ENCODE results near the gene UNC13A. TPM values are rescaled to one million over a fixed set of nuclear protein-coding genes. Genes with fewer than 3 reads are reported as not detected.

Gene UNC13A
- total RNA-seq, 3 donors from 2014 or later (not counting 1 experiment from before 2014, with no cell fraction given): not detected

DNA sequence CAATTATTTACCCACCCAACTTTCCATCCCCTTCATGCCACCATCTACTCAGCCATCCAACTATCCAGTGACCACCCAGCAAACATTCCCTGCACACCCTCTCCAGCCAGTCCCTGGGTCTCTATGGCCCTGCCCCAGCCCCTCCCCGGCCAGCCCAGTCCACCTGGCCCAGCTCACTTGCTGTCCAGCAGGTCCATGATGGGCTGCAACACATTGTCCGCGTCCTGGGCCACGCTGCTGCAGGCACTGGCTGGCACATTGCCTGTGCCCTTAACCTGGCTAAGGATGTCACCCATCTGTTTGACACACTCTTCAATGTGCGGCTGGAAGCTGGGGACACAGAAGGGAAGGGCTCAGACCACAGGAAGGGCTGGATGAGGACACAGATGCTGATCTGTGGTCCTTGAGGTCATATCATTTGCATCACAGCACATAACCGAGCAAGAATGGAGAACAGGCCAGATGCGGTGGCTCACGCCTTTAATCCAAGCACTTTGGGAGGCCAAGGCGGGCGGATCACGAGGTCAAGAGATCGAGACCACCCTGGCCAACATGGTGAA lies 61.6 kb downstream of the UNC13A start:
- Histone ChIP-seq H3K4me3 (ENCODE audit: low read length) (no peak overlapping the region), H3K36me3 (ENCODE audit: control insufficient read depth, insufficient read depth, low read length) (no peaks in the 10 kb centered on the region), H3K9me3 (ENCODE audit: control insufficient read depth, insufficient read depth, low read length) (no peaks in the 10 kb centered on the region), H3K27me3 (ENCODE audit: control insufficient read depth, insufficient read depth, low read length) (no peaks in the 10 kb centered on the region), H3K4me1 (ENCODE audit: control insufficient read depth, insufficient read depth, low read length) (peaks cover 5% of the 10 kb centered on the region), H3K27ac (ENCODE audit: low read length) (no peak overlapping the region)
- Mint-ChIP-seq H3K4me3 (no peak overlapping the region), H3K27me3 (ENCODE audit: low read depth in 2 of 2) (no peaks in the 10 kb centered on the region), H3K27ac (no peak overlapping the region), H3K36me3 (no peaks in the 10 kb centered on the region), H3K9me3 (no peaks in the 10 kb centered on the region), H3K4me1 (peaks cover 7 to 13% of the 10 kb centered on the region in 2 donors)
- intact Hi-C loops (cut with micrococcal nuclease): no loop called here
- TF ChIP-seq, protein P1, sequence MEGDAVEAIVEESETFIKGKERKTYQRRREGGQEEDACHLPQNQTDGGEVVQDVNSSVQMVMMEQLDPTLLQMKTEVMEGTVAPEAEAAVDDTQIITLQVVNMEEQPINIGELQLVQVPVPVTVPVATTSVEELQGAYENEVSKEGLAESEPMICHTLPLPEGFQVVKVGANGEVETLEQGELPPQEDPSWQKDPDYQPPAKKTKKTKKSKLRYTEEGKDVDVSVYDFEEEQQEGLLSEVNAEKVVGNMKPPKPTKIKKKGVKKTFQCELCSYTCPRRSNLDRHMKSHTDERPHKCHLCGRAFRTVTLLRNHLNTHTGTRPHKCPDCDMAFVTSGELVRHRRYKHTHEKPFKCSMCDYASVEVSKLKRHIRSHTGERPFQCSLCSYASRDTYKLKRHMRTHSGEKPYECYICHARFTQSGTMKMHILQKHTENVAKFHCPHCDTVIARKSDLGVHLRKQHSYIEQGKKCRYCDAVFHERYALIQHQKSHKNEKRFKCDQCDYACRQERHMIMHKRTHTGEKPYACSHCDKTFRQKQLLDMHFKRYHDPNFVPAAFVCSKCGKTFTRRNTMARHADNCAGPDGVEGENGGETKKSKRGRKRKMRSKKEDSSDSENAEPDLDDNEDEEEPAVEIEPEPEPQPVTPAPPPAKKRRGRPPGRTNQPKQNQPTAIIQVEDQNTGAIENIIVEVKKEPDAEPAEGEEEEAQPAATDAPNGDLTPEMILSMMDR (IDR thresholded peaks at IDR 0.05): no peak
- DNase-seq (no peak), ATAC-seq (no peak)
- 62% methylated on average over 12 of the region's 12 CpGs for WGBS (ENCODE audit: insufficient coverage)

DNA sequence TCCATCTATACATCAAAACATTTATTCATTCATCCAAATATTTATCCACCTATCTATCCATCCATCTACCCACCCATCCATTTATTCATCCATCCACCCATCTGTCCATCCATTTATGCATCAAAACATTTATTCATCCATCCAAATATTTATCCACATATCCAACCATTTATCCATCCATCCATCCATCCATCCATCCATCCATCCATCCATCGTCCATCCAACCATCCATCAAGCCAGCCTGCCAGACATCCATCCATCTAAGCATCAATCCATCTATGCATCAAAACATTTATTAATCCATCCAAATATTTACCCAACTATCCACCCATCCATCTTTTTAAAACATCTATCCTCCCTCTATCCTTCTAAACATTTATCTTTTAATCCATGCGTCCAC lies 62.2 kb downstream of the UNC13A start:
- intact Hi-C loops (cut with micrococcal nuclease): no loop called here
- no peaks in the 10 kb centered on the region for H3K27me3 ChIP-seq (ENCODE audit: control insufficient read depth, insufficient read depth, low read length)
- ATAC-seq (no peak), DNase-seq (no peak)
- H3K4me1 ChIP-seq (ENCODE audit: control insufficient read depth, insufficient read depth, low read length): peaks cover 5% of the 10 kb centered on the region
- TF ChIP-seq, protein P1 (IDR thresholded peaks at IDR 0.05): no peak
- H3K36me3 ChIP-seq (ENCODE audit: control insufficient read depth, insufficient read depth, low read length): no peaks in the 10 kb centered on the region
- Mint-ChIP-seq H3K36me3 (no peaks in the 10 kb centered on the region), H3K27ac (no peak overlapping the region), H3K9me3 (no peaks in the 10 kb centered on the region), H3K27me3 (ENCODE audit: low read depth in 2 of 2) (peaks cover 0 to 3% of the 10 kb centered on the region in 2 donors), H3K4me3 (no peak overlapping the region), H3K4me1 (peaks cover 7 to 14% of the 10 kb centered on the region in 2 donors)
- no peak overlapping the region for H3K27ac ChIP-seq (ENCODE audit: low read length)
- no peak overlapping the region for H3K4me3 ChIP-seq (ENCODE audit: low read length)
- no peaks in the 10 kb centered on the region for H3K9me3 ChIP-seq (ENCODE audit: control insufficient read depth, insufficient read depth, low read length)
- 83% methylated on average over 2 of the region's 2 CpGs for WGBS (ENCODE audit: insufficient coverage)

DNA sequence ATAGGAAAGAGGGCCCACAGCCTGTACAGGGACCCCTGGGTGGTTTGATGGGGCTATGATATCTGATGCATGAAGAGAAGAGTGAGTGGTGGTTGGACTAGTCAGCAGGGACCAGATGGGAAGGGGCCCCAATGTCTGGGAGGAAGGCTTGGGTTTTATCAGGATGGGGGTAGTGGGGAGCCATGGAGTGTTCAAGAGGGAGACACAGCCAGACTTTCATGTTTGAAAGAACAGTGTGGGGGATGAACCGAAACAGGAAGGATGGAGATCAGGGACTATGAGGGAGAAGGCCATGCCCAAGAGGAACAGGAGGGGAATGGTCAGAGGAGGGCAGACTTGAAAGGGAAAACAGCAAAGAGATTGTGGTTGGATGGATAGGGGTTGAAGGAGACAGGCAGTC lies 63.1 kb downstream of the UNC13A start:
- H3K4me3 ChIP-seq (ENCODE audit: low read length): no peak overlapping the region
- Mint-ChIP-seq H3K4me3 (no peak overlapping the region), H3K4me1 (peaks cover 7 to 14% of the 10 kb centered on the region in 2 donors), H3K9me3 (no peaks in the 10 kb centered on the region), H3K36me3 (no peaks in the 10 kb centered on the region), H3K27me3 (ENCODE audit: low read depth in 2 of 2) (peaks cover 0 to 4% of the 10 kb centered on the region in 2 donors), H3K27ac (no peak overlapping the region)
- no peak for DNase-seq
- H3K27me3 ChIP-seq (ENCODE audit: control insufficient read depth, insufficient read depth, low read length): no peaks in the 10 kb centered on the region
- 93% methylated on average over 1 of the region's 1 CpG for WGBS (ENCODE audit: insufficient coverage)
- no peak for ATAC-seq
- no peaks in the 10 kb centered on the region for H3K36me3 ChIP-seq (ENCODE audit: control insufficient read depth, insufficient read depth, low read length)
- intact Hi-C loops (cut with micrococcal nuclease): no loop called here
- H3K9me3 ChIP-seq (ENCODE audit: control insufficient read depth, insufficient read depth, low read length): no peaks in the 10 kb centered on the region
- no peak overlapping the region for H3K27ac ChIP-seq (ENCODE audit: low read length)
- TF ChIP-seq, protein P1 (IDR thresholded peaks at IDR 0.05): no peak
- peaks cover 5% of the 10 kb centered on the region for H3K4me1 ChIP-seq (ENCODE audit: control insufficient read depth, insufficient read depth, low read length)

All from natural killer cell (primary cell).